GM23248 (cell line): Measurements from ENCODE around the gene GAS2L1. TPM values are rescaled to one million over a fixed set of nuclear protein-coding genes. Genes with fewer than 3 reads are reported as not detected.
A peak's percentile ranks its signal among the peaks of the same experiment; 100 is the strongest.

Experiments
- DNase-seq: peaks from one replicate; pipeline ENCODE4 v3.0.0-alpha.2; 2015
- H2AFZ ChIP-seq: fragments of 200-600 bp; sonication (generic); 2 replicates; pipeline ENCODE4 v1.6.1; 2016; ENCODE audit warnings: antibody characterized with exemption
- H3F3A ChIP-seq: fragments of 200-600 bp; sonication (generic); 2 replicates; pipeline ENCODE4 v1.6.1; 2016; ENCODE audit warnings: mild to moderate bottlenecking, antibody characterized with exemption, mixed run types; ENCODE audit not compliant: insufficient read depth
- H3K27ac ChIP-seq: fragments of 200-600 bp; sonication (generic); 2 replicates; pipeline ENCODE4 v1.5.1; 2016; ENCODE audit warnings: mild to moderate bottlenecking
- H3K27me3 ChIP-seq: fragments of 200-600 bp; sonication (generic); replicated peaks from 2 replicates; pipeline ENCODE4 v1.6.1; 2016; ENCODE audit warnings: mild to moderate bottlenecking; ENCODE audit not compliant: insufficient read depth
- H3K36me3 ChIP-seq: fragments of 200-600 bp; sonication (generic); 2 replicates; pipeline ENCODE4 v1.6.1; 2016; ENCODE audit warnings: low read depth, mild to moderate bottlenecking
- H3K4me1 ChIP-seq: fragments of 200-600 bp; sonication (generic); 2 replicates; pipeline ENCODE4 v1.6.1; 2016; ENCODE audit warnings: mild to moderate bottlenecking; ENCODE audit not compliant: insufficient read depth
- H3K4me2 ChIP-seq: fragments of 200-600 bp; sonication (generic); one replicate; pipeline ENCODE4 v1.6.1; 2016; ENCODE audit warnings: mild to moderate bottlenecking; ENCODE audit not compliant: unreplicated experiment
- H3K4me3 ChIP-seq: fragments of 200-600 bp; sonication (generic); 2 replicates; pipeline ENCODE4 v1.5.1; 2016; ENCODE audit warnings: mild to moderate bottlenecking
- H3K79me2 ChIP-seq: fragments of 200-600 bp; sonication (generic); 2 replicates; pipeline ENCODE4 v1.6.1; 2016; ENCODE audit warnings: mild to moderate bottlenecking; ENCODE audit not compliant: insufficient read depth
- H3K9ac ChIP-seq: fragments of 200-600 bp; sonication (generic); 2 replicates; pipeline ENCODE4 v1.6.1; 2016; ENCODE audit warnings: mild to moderate bottlenecking
- H3K9me2 ChIP-seq: fragments of 200-600 bp; sonication (generic); 2 replicates; pipeline ENCODE4 v1.6.1; 2016; ENCODE audit warnings: mixed run types, mild to moderate bottlenecking, moderate library complexity; ENCODE audit not compliant: insufficient read depth
- H3K9me3 ChIP-seq: fragments of 200-600 bp; sonication (generic); one replicate; pipeline ENCODE4 v1.6.1; 2017; ENCODE audit warnings: low read depth
- H4K20me1 ChIP-seq: fragments of 200-600 bp; sonication (generic); 2 replicates; pipeline ENCODE4 v1.6.0; 2016; ENCODE audit not compliant: insufficient read depth
- EZH2 ChIP-seq: fragments of 200-600 bp; sonication (generic); IDR thresholded peaks from 2 replicates; pipeline ENCODE4 v1.6.1; 2018; ENCODE audit warnings: antibody characterized with exemption, mild to moderate bottlenecking; ENCODE audit not compliant: insufficient read depth, poor library complexity, severe bottlenecking
- EZH2phosphoT487 ChIP-seq: fragments of 200-600 bp; sonication (generic); IDR thresholded peaks from 2 replicates; pipeline ENCODE4 v1.6.1; 2018; ENCODE audit warnings: antibody characterized with exemption, moderate library complexity, mild to moderate bottlenecking, low read depth; ENCODE audit not compliant: insufficient read depth
- WGBS, 2 experiments: methylation state at CpG; one replicate each; pipeline ENCODE4 v1.1.6; 2015 to 2017; ENCODE audit warnings: low lambda C conversion rate in 2 of 2, low coverage in 1 of 2; ENCODE audit errors: missing lambda C conversion rate in 2 of 2; 5-methylcytosine and 5-hydroxymethylcytosine counted together
- in situ Hi-C: fragments of 300-500 bp; cut with MboI; formaldehyde crosslinking; loops from 2 replicates; pipeline ENCODE4 v1.15.0; 2020
- polyA plus RNA-seq: library from polyadenylated mRNA; unstranded; fragments of >200 nt; fragmentation: Nextera tagmentation; extraction: Ambion mirVana; gene quantifications from 2 replicates; pipeline ENCODE4 v1.2.1, GENCODE V29; 2016
- total RNA-seq: library from RNA; depleted of rRNA; stranded (reverse); fragments of >200 nt; shearing (Covaris generic); gene quantifications from 2 replicates; pipeline ENCODE4 v1.2.3, GENCODE V29; 2014

The GAS2L1 gene
- total and polyA plus RNA-seq, 2 experiments from 2014 or later: 21.2 to 23.7 TPM

- Histone ChIP-seq H3F3A (no peaks in the 10 kb centered on the region), H3K4me1 (peaks cover 21% of the 10 kb centered on the region), H3K36me3 (no peaks in the 10 kb centered on the region), H3K4me3 (peak overlapping the region; percentile 87), H2AFZ (peak overlapping the region; percentile 98), H3K27me3 (no peaks in the 10 kb centered on the region), H4K20me1 (no peaks in the 10 kb centered on the region), H3K9me2 (no peaks in the 10 kb centered on the region), H3K9ac (peak overlapping the region; percentile 84), H3K9me3 (no peaks in the 10 kb centered on the region), H3K4me2 (peak overlapping the region; percentile 96), H3K27ac (peak overlapping the region; percentile 51), H3K79me2 (peaks cover 24% of the 10 kb centered on the region)
- TF ChIP-seq EZH2: no peak
- TF ChIP-seq EZH2phosphoT487: no peak
- DNase-seq: peak; percentile 94
- in situ Hi-C loops: no loop called here
- WGBS, 2 experiments: 1 to 2% methylated on average over 36 to 81 of the region's 83 CpGs
These were observed 565 bp downstream of the GAS2L1 start for GRCh38 chr22:29306835-29307595.

GRCh38 chr22:29307596-29308147 is 1.2 kb downstream of the GAS2L1 start:
- WGBS, 2 experiments: 42 to 45% methylated on average over 20 of the region's 20 CpGs
- Histone ChIP-seq H3K27me3 (no peaks in the 10 kb centered on the region), H3K4me2 (peak overlapping the region; percentile 96), H3K9me2 (no peaks in the 10 kb centered on the region), H3K9ac (peak overlapping the region; percentile 84), H3F3A (no peaks in the 10 kb centered on the region), H3K9me3 (no peaks in the 10 kb centered on the region), H3K4me3 (peak overlapping the region; percentile 87), H3K4me1 (peaks cover 21% of the 10 kb centered on the region), H3K79me2 (peaks cover 24% of the 10 kb centered on the region), H4K20me1 (no peaks in the 10 kb centered on the region), H3K27ac (peak overlapping the region; percentile 51), H3K36me3 (no peaks in the 10 kb centered on the region), H2AFZ (peak overlapping the region; percentile 98)
- TF ChIP-seq EZH2phosphoT487 (no peak), EZH2 (no peak)
- no peak for DNase-seq
- in situ Hi-C loops: no loop called here

GRCh38 chr22:29308148-29308790 is 1.8 kb downstream of the GAS2L1 start:
- 72 to 73% methylated on average over 44 to 45 of the region's 50 CpGs for WGBS, 2 experiments
- TF ChIP-seq EZH2 (no peak), EZH2phosphoT487 (no peak)
- DNase-seq: no peak
- Histone ChIP-seq H3K4me3 (peak overlapping the region; percentile 87), H3K9me2 (no peaks in the 10 kb centered on the region), H3K9me3 (no peaks in the 10 kb centered on the region), H3K27me3 (peaks cover under 1% of the 10 kb centered on the region; the same call in 1 of the 2 replicates), H3F3A (no peaks in the 10 kb centered on the region), H4K20me1 (no peaks in the 10 kb centered on the region), H3K36me3 (no peaks in the 10 kb centered on the region), H3K27ac (peak overlapping the region; percentile 53; the same call in 1 of the 2 replicates), H3K4me1 (peaks cover 21% of the 10 kb centered on the region), H3K9ac (peak overlapping the region; percentile 84; the same call in 1 of the 2 replicates), H3K4me2 (peak overlapping the region; percentile 96), H2AFZ (no peak overlapping the region), H3K79me2 (peaks cover 24% of the 10 kb centered on the region)
- in situ Hi-C loops: no loop called here

- Histone ChIP-seq H3K27ac (peak overlapping the region; percentile 53), H3K4me3 (peak overlapping the region; percentile 87; the same call in 1 of the 2 replicates), H3K36me3 (no peaks in the 10 kb centered on the region), H3F3A (no peaks in the 10 kb centered on the region), H3K9ac (peak overlapping the region; percentile 53; the same call in 1 of the 2 replicates), H4K20me1 (no peaks in the 10 kb centered on the region), H3K9me2 (no peaks in the 10 kb centered on the region), H3K27me3 (peaks cover 6% of the 10 kb centered on the region), H3K9me3 (no peaks in the 10 kb centered on the region), H3K79me2 (peaks cover 24% of the 10 kb centered on the region), H3K4me2 (peak overlapping the region; percentile 64), H3K4me1 (peaks cover 21% of the 10 kb centered on the region), H2AFZ (no peak overlapping the region)
- no peak for TF ChIP-seq EZH2phosphoT487
- no peak for TF ChIP-seq EZH2
- WGBS, 2 experiments: 38 to 45% methylated on average over 13 of the region's 13 CpGs
- in situ Hi-C loops: no loop called here
- DNase-seq: peak; percentile 76
These were observed 2.4 kb downstream of the GAS2L1 start for GRCh38 chr22:29308791-29309262.
